GM18868 (cell line): Measurements from ENCODE around the gene H6PD.
"Not testable (repeated sequence)": the region's sequence is repeated elsewhere in the genome, so short reads cannot be mapped to it uniquely, and the experiment has no call there.

Source experiments
- ATAC-seq: cut with Tn5 transposase; IDR thresholded peaks from one replicate; pipeline ENCODE4 v1.9.1; 2021; ENCODE audit warnings: mild to moderate bottlenecking, moderate library complexity; ENCODE audit not compliant: unreplicated experiment

H6PD gene

DNA sequence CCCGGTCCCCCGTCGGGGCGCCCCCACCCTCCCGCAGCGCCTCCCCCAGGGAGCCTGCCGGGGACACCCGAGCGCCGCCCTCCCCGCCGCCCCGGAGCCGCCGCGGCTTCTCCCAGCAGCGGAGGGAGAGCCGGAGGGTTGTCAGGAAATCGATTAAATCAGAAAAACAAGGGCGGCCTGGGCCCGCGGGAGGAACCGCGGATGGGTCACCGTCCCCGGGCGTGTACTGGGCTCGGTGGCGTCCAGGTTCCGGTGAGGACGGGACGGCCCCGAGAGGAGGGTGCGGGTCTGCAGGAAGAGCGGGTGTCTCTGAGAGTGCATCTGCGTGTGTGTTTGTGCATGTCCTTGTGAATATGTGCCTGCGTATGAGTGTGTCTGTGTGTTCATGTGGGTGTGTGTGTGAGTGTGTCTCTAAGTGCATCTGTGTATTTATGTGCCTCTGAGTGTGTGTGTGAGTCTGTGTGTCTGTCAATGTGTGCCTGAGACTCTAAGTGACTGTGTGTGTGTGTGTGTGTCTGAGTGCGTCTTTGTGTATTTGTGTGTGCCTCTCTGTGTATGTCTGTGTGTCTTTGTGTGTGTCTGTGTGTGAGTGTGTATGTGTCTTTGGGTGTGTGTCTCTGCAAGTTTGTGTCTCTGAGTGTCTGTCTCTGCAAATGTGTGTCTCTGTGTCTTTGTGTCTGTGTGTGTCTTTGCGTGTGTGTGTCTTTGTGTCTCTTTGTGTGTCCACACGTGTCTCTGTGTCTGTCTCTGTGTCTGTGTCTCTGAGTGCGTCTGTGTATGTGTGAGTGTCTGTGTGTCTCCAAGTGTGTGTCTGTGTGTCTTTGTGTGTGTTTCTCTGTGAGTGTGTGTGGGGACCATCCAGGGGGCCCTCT, 59.2 kb downstream of the H6PD start:
- peak; percentile 15 for ATAC-seq

DNA sequence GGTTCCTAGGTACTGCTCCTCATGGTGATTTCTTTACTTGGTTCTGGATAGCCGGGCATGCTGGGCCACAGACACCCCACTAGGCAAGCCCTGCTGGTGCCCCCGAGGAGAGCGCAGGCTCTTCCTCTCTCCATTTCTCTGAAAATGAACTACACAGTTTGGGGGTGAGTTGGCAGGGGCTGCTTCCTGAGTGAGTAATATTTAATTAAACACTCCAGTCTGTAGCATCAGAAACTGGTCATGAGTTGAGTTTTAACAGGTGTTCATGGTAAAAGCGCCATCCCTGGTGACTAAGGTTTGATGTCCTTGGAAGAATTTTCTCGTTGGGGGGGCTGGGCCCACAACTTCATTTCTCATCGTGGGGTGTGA, 59.8 kb downstream of the H6PD start:
- ATAC-seq: no peak

DNA sequence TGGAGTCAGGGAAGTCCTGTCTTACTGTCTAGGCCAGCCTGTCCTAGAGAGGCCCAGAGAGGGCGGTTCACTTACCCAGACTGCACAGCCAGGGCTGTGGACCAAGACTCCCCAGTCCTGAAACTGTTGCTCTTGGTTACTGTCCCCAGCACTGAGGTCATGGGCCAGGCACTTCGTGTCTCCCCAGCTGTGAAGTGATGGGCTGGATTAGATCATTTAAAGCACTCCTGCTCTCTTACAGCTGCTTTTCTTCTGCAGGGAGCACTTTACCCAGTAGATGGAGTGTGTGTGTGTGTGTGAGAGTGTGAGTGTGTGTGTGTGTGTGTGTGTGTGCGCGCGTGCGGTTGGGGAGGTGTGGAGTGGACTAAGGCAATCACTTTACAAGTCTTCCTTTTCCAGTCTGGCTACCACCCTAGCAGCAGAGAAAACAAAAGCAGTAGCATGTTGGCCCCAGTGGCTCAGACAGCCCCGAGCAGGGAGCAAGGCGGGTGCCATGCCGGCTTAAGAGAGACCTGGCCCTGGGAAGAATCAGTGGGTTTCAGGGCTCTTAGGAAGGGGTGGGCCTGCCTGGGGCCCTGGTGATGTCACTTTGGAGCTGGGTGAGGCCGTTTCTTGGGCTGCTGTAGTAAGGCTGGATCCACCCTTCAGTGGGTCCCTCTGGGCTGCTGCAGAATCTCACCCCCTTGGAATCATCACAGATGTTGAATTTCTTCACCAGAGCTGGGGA, 60.5 kb downstream of the H6PD start:
- ATAC-seq: no peak

DNA sequence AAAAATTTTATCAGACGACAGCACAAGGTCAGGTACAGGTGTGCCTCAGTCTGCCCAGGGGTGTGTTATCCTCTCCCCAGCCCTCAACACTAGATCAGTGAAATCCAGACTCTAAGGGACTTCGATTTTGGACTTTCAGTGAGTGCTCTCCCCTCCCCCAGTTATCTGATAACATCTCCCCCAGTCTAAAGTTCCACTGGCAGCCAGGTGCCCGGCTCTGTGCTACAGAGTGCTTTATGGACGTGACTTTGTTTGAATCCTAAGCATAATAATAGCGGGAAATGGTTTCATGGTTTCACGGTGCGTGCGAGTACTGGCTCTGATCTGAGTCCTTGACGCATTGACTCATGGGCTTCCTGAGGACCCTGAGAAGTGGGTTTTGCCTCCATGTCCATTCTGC, 61.3 kb downstream of the H6PD start:
- no peak for ATAC-seq

DNA sequence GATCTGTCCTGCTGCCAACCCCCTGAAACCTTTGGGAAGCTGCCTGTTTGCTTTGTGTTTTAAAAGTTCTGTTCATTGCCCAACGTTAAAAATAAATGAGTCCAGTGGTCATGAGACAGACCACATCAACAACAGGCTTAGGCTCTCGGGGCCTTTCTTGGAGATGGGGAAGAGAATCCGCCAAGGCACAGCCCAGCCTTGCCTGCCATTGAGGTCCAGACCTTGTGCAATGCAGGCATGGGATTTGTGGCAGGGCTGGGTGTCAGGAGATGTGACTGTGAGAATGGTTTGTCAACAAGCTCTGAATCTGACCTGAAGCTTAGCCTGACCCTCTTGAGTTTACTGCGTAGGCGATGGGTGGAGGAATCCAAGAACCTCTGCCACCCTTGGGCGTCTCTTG, 62.3 kb downstream of the H6PD start:
- no peak for ATAC-seq

DNA sequence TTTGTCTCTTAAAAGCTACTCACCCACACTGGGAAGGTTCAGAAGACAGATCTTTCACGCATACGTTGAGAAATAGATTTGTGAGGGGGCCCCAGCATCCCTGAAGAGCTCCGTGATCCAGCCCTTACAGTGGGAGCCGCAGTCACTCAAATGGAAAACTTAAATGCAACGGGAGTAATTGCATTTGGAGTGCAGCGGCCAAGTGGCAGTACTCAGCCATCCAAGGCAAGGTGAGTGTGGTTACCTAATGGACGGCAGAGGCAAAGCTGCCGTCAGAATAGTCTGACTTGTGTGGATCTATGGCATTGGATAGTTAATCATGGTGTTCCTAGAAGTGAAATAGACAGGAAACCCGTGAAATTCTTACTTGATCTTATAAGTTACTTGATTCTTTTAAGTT, 63.3 kb downstream of the H6PD start:
- ATAC-seq: no peak

DNA sequence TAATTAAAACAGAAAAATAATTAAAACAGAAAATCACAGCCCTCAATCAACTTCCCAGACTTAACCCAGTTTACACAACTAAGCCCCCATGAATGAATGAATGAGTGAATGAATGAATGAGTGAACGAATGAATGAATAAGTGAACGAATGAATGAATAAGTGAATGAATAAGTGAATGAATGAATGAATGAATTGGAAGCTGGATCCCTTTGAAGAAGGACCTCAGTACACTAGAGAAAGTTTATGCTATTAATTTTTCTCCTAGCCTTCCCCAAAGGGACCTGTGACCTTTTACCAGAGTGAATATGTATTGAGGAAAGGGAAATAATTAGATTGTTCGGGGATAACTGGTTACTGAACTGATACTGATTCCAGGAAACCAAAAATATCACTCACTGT, 63.7 kb downstream of the H6PD start:
- ATAC-seq: no peak

DNA sequence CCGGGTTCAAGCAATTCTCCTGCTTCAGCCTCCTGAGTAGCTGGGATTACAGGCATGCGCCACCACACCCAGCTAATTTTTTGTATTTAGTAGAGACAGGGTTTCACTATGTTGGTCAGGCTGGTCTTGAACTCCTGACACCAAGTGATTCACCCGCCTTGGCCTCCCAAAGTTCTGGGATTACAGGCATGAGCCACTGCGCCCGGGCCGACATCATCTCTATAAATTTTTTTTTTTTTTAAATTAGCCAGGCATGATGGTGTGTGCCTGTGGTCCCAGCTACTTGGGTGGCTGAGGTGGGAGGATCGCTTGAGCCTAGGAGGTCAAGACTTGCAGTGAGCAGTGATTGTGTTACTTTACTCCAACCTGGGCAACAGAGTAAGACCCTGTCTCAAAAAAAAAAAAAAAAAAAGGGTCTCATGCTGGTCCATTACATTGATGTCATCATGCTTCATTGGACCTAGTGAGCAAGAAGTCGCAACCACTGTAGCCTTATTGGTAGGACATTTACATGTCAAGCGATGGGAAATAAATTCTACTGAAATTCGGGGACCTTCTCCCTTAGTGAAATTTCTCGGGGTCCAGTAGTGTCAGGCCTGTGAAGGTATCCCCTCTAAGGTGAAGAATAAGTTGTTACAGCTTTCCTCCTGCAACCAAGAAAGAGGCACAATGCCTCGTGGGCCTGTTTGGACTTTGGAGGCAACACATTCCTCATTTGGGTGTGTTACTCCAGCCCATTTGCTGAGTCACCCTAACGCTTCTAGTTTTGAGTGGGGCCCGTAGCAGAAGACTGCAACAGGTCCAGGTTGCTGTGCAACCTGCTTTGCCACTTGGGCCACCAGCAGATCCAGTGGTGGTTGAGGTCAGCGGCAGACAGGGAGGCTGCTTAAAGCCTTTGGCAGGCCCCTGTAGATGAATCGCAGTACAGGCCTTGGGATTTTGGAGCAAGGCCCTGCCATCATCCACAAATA, 65.3 kb downstream of the H6PD start:
- ATAC-seq: not testable (repeated sequence)

DNA sequence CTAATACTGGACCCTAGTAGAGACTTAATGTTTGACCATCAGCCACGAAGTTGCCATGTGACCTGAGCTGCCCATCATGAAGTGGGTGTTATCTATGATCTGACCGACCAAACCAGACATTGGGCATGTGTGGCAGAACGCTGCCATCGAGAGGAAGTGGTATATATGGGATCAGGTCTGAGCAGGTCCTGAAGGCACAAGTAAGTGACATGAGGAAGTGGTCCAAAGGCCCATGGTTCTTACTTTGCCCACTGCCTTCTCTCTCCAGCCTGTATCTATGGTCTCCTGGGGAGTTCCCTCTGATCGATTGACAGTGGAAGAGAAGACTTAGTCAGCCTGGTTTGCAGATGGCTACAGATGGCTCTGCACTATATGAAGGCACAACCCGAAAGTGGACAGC, 66.0 kb downstream of the H6PD start:
- no peak for ATAC-seq

DNA sequence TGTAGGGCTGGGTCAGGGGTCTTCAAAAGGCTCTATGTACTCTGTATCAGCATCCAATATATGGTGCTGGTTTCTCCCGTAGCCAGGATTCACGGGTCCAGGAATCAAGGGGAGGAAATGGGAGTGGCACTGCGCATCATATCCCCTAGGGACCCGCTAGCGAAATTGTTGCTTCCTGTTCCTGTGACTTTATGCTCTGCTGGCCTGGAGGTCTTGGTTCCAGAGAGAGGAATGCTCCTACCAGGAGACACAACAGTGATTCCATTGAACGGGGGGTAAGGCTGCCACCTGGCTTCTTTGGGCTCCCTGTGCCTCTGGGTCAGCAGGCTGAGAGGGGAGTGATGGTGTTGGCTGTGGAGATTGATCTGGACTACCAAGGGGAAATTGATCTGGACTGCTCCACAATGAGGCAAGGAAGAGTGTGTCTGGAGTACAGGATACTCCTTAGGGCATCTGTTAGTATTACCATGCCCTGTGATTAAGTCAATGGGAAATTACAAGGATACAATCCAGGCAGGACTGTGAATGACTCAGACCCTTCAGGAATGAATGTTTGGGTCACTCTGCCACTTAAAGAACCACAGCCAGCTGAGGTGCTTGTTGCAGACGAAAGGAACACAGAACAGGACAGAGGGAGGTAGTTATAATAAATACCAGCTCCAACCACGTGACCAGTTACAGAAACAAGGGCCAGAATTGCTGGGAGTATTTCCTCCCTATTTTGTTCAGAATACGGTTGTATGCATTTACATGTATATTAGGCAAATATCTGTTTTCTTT, 68.4 kb downstream of the H6PD start:
- no peak for ATAC-seq

DNA sequence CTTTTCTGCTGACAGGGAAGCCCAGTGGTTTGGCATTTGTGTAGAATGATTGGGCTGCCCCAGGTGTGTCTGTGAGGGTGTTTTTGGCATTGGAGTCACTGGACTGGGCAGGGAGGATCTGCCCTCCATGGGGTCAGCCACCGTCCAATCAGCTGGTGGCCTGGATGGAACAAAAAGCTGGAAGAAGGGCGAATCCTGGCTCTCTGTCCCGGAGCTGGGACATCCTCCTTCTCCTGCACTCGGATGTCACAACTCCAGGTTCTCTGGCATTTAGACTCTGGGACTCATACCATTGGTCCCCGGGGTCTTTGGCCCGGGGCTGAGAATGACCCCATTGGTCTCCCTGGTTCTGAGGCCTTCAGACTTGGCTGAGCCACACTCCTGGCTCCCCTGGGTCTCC, 69.3 kb downstream of the H6PD start:
- ATAC-seq: no peak

DNA sequence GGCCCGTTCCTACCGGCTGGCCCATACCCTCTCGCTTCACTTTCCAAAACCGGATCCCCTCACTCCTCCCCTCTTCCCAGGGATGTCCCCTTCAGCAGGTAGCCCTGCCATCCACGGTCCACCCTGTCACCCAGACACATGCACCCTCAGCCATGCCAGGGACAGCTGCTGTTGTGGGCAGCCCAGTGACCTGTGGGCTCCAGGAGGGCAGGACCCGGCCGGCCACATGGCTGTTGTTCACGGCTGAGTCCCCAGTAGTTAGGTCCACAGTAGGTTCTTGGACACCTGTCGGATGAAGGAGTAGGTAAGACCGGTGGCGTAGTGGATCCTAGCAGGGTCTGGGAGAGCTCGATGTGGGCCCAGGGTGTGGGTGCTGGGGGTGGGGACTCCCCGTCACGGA, 70.6 kb downstream of the H6PD start:
- no peak for ATAC-seq

DNA sequence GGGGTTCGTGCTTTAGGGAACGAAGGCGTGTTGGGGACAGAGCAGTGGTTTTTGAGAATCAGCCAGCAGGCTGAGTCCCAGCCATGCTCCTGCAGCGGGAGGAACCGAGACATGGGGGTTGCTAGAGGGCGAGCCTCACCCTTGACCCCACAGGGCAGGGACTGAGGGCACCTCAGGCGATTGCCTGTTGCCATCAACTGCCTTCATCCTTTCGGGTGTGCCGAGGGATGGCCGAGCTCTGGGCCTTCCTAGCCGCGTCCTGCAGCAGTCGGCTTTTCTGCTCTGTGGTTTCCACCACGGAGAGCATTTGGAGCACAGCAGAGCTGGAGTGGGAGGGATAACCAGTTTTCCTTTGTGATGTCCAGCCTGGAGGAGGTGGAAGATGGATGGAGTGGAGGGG, 71.4 kb downstream of the H6PD start:
- no peak for ATAC-seq

DNA sequence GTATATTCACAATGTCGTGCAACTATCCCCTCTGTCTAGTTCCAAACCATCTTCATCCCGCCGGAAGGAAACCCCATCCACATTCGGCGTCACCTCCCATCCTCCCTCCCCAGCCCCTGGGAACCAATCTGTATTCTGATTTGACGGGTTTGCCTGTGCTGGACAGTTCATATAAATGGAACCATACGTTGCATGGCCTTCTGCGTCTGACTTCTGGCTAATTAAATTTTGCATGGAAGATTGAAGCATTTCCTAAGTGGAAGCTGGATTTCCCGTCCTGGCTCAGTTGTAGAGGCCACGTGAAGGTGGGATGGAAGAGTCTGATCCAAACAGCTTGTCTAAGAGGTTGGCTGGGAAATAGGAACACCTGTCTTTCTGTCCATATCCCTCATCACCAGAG, 72.7 kb downstream of the H6PD start:
- no peak for ATAC-seq

DNA sequence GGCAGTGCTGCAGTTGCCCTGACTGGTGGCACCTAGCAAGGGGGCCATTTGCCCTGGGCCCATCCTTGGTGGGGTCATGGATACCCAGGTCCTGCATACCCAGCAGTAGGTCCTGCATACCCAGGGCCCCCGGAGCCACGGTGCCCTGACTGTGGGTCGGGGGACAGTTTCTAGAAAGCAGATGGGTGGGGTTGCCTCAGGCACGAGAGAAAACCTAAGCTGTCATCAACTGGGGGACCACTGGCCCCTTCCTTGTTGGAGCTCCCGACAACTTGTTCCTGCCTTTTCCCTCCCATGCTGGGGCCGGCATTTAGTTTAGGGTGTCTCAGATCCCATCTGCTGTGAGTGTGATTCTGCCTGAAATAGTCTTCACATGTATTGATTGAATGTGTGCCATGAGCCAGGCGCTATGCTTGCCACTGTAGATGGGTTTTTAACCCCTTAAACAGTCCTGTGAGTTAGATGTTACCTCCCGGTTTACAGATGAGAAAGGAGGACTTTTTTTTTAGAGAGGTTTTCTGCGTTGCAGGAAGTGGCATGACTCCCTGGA, 73.7 kb downstream of the H6PD start:
- no peak for ATAC-seq

DNA sequence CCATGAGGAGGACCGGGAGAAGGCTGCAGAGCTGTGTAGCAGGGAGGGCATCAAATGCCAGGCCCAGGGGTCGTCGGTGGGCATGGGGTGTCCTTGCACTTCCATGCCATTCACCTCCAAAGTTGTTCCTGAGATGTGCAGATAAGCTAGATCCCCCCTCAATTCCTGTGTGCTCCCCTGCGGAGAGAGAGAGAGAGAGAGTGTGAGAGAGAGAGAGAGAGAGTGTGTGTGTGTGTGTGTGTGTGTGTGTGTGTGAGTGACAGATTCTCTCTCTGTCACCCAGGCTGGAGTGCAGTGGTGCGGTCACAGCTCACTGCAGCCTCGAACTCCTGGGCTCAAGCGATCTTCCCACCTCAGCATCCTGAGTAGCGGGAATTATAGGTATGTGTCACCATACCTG, 74.5 kb downstream of the H6PD start:
- ATAC-seq: no peak

DNA sequence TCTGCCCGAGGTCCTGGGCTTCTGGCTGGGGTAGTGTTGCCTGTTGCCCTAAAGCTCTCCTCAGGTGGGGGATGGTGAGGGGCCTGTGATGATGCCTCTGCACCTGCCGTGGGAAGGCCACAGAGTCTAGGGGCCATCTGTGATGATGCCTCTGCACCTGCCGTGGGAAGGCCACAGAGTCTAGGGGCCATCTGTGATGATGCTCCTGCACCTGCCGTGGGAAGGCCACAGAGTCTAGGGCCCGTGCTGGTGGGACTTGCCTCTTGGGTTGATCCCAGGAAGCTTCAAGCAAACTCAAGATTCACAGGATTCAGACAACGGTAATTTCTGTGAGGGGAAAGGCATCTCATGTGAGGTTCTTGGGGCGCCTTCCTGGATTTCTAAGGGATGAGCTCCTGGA, 75.4 kb downstream of the H6PD start:
- ATAC-seq: no peak

DNA sequence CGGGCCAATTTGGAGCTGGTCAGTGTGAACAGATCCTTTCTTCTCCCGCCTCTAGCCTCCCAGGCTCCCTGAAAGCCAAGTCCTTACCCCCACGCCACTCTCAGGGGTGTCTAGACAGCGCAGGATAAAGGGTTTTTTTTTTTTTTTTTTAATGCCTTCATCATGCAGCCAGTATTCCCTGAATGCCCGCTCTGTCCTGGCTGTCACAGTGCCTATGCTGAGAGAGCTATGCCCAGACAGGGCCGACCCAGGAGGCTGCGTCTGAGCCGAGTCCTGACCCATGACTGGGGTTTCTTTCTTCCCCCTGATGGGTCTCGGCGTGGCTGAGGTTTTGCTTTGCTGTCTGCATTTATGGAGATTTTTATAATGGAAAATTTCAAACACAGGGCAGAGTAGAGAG, 76.5 kb downstream of the H6PD start:
- ATAC-seq: no peak

DNA sequence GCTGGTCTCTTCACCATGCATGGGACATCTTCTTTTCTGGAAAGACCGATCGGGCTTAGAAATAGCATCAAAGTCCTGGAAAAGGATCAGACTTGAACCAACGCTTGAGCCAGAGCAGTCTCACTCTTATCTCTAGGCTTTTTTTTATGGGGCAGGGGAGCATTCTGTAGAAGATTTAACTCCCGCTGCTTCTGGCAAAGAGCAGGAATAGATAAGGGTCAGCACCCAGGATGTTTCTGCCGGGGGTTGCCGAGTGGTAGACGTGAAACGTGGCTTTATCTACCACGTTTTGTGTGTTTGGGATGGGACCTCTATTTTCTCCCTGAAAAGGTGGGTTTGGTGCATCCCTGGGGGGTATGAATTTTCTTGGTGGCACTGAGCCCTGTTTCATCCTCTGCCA, 76.9 kb downstream of the H6PD start:
- no peak for ATAC-seq

DNA sequence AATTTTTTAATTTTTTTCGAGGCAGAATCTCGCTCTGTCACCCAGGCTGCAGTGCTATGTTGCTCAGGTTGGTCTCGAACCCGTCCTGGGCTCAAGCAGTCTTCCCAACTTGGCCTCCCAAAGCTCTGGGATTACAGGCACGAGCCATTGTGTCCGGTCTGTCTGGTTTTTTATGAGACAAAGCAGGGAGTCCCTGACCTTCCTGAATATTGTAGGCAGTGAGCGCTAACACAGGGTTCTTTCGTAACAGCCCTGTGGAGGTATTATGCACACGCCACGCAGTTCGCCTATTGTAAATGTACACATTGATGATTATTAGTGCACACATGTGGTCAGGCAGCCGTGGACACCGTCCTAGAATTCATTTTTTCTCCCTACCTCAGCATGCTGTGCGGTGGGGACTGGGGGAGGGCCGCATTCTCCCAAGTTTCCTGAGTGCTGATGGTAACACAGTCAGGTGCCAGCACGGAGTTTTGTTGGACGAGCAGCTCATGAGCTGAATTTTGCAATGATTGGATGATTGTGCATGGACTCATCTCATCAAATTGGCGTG, 77.7 kb downstream of the H6PD start:
- ATAC-seq: no peak
